GM19452 (cell line): ENCODE data around the gene TCIRG1.
"Not testable (repeated sequence)": the region's sequence is repeated elsewhere in the genome, so short reads cannot be mapped to it uniquely, and the experiment has no call there.

Experiments
- ATAC-seq: cut with Tn5 transposase; IDR thresholded peaks from one replicate; pipeline ENCODE4 v1.9.1; 2021; ENCODE audit not compliant: unreplicated experiment

TCIRG1 gene

GRCh38 chr11:68077617-68078582 is 39.1 kb downstream of the TCIRG1 start:
- peak; percentile 87 for ATAC-seq

- no peak for ATAC-seq
Observed at GRCh38 chr11:68080860-68081259, 42.0 kb downstream of the TCIRG1 start.

- no peak for ATAC-seq
Observed at GRCh38 chr11:68081691-68082090, 42.9 kb downstream of the TCIRG1 start.

GRCh38 chr11:68082481-68082880 is 43.7 kb downstream of the TCIRG1 start:
- ATAC-seq, result no peak

GRCh38 chr11:68083517-68083916 is 44.7 kb downstream of the TCIRG1 start:
- ATAC-seq, result no peak

GRCh38 chr11:68089679-68090078 is 50.9 kb downstream of the TCIRG1 start:
- no peak for ATAC-seq

- ATAC-seq, result no peak
Observed at GRCh38 chr11:68090287-68090686, 51.5 kb downstream of the TCIRG1 start.

- ATAC-seq, result no peak
Observed at GRCh38 chr11:68090706-68091105, 51.9 kb downstream of the TCIRG1 start.

GRCh38 chr11:68092411-68092810 is 53.6 kb downstream of the TCIRG1 start:
- no peak for ATAC-seq

- ATAC-seq, result not testable (repeated sequence)
Observed at GRCh38 chr11:68092946-68093345, 54.1 kb downstream of the TCIRG1 start.

- no peak for ATAC-seq
Observed at GRCh38 chr11:68093565-68093964, 54.7 kb downstream of the TCIRG1 start.

- no peak for ATAC-seq
Observed at GRCh38 chr11:68096962-68097361, 58.1 kb downstream of the TCIRG1 start.

GRCh38 chr11:68099057-68099456 is 60.2 kb downstream of the TCIRG1 start:
- ATAC-seq, result no peak

GRCh38 chr11:68099474-68100405 is 60.9 kb downstream of the TCIRG1 start:
- ATAC-seq, result no peak
